ENCODE results near the gene DPH3.

GRCh38 chr3:16304061-16305010 lies 39.6 kb upstream of the DPH3 start:
- TF ChIP-seq NANOG (IDR thresholded peaks at IDR 0.05; ENCODE audit: borderline replicate concordance) (no peak), POLR2AphosphoS5 (IDR thresholded peaks at IDR 0.05; ENCODE audit: low read depth) (no peak), REST (IDR thresholded peaks at IDR 0.05; ENCODE audit: unreplicated experiment) (no peak), CTCF (conservative IDR thresholded peaks at IDR 0.05; ENCODE audit: low read depth in 2 of 2) (no peak), EZH2 (IDR thresholded peaks at IDR 0.05; ENCODE audit: low read depth, unreplicated experiment) (no peak), STAT1 (IDR thresholded peaks at IDR 0.05; ENCODE audit: unreplicated experiment) (no peak), JUNB (IDR thresholded peaks at IDR 0.05; ENCODE audit: unreplicated experiment) (no peak)
